Measurements from ENCODE around the gene DLGAP1.

- TF ChIP-seq CREB5 (CRISPR knock-in tag; IDR thresholded peaks at IDR 0.05; ENCODE audit: low read depth) (no peak), ZC3H10 (CRISPR knock-in tag; IDR thresholded peaks at IDR 0.05) (no peak), TOX (CRISPR knock-in tag; IDR thresholded peaks at IDR 0.05; ENCODE audit: borderline replicate concordance) (no peak), ZFP3 (CRISPR knock-in tag; IDR thresholded peaks at IDR 0.05) (no peak)
Observed at GRCh38 chr18:4276953-4277585, 178.0 kb downstream of the DLGAP1 start.

All from SK-N-SH treated with all-trans-retinoic acid at 6 μM for 48 hours (cell line).